GM18507 (cell line): ENCODE measurements around the gene LARGE1.

Source experiments
- DNase-seq: peaks from one replicate; pipeline ENCODE4 v3.0.0; 2011; ENCODE audit warnings: low read depth; ENCODE audit not compliant: insufficient read length; ENCODE audit errors: extremely low spot score
- FAIRE-seq: peaks from 2 replicates; lab custom pipeline; 2011; peaks lifted over from hg19 to GRCh38; lab: Jason Lieb, UNC

Gene LARGE1

GRCh38 chr22:33440756-33441155 lies 479.5 kb downstream of the LARGE1 start:
- DNase-seq (no peak), FAIRE-seq (no peak)

GRCh38 chr22:33438273-33438672 lies 482.0 kb downstream of the LARGE1 start:
- DNase-seq (no peak), FAIRE-seq (no peak)

GRCh38 chr22:33431300-33431699 lies 489.0 kb downstream of the LARGE1 start:
- DNase-seq (no peak), FAIRE-seq (no peak)

GRCh38 chr22:33429281-33429680 lies 491.0 kb downstream of the LARGE1 start:
- DNase-seq: no peak
- FAIRE-seq: no peak

- FAIRE-seq: no peak
- no peak for DNase-seq
Measured at GRCh38 chr22:33427461-33427860, 492.8 kb downstream of the LARGE1 start.

GRCh38 chr22:33426451-33426850 lies 493.8 kb downstream of the LARGE1 start:
- DNase-seq (no peak), FAIRE-seq (no peak)

- DNase-seq: no peak
- FAIRE-seq: no peak
Measured at GRCh38 chr22:33421859-33422258, 498.4 kb downstream of the LARGE1 start.

- DNase-seq (no peak), FAIRE-seq (no peak)
Measured at GRCh38 chr22:33418484-33418883, 501.8 kb downstream of the LARGE1 start.

- DNase-seq (no peak), FAIRE-seq (no peak)
Measured at GRCh38 chr22:33415401-33415800, 504.9 kb downstream of the LARGE1 start.

GRCh38 chr22:33409079-33409478 lies 511.2 kb downstream of the LARGE1 start:
- no peak for FAIRE-seq
- DNase-seq: no peak

GRCh38 chr22:33405194-33405593 lies 515.1 kb downstream of the LARGE1 start:
- no peak for FAIRE-seq
- no peak for DNase-seq

- FAIRE-seq (no peak), DNase-seq (no peak)
Measured at GRCh38 chr22:33404723-33405122, 515.6 kb downstream of the LARGE1 start.

- FAIRE-seq (no peak), DNase-seq (no peak)
Measured at GRCh38 chr22:33402325-33402724, 518.0 kb downstream of the LARGE1 start.

- DNase-seq: no peak
- no peak for FAIRE-seq
Measured at GRCh38 chr22:33401291-33401690, 519.0 kb downstream of the LARGE1 start.

- DNase-seq (no peak), FAIRE-seq (no peak)
Measured at GRCh38 chr22:33400891-33401290, 519.4 kb downstream of the LARGE1 start.

GRCh38 chr22:33400061-33400840 lies 520.0 kb downstream of the LARGE1 start:
- no peak for DNase-seq
- FAIRE-seq: no peak

GRCh38 chr22:33397381-33397907 lies 522.8 kb downstream of the LARGE1 start:
- FAIRE-seq: no peak
- DNase-seq: no peak

GRCh38 chr22:33393432-33393831 lies 526.8 kb downstream of the LARGE1 start:
- FAIRE-seq (no peak), DNase-seq (no peak)

- no peak for FAIRE-seq
- no peak for DNase-seq
Measured at GRCh38 chr22:33391298-33391697, 529.0 kb downstream of the LARGE1 start.

GRCh38 chr22:33389936-33390335 lies 530.3 kb downstream of the LARGE1 start:
- no peak for FAIRE-seq
- DNase-seq: no peak

GRCh38 chr22:33386270-33386669 lies 534.0 kb downstream of the LARGE1 start:
- no peak for DNase-seq
- peak; percentile 38 for FAIRE-seq
